Panc1 (cell line): Measurements from ENCODE around the gene NSMF.

Source experiments
- CTCF ChIP-seq: fragments of 450-650 bp; IDR thresholded peaks from 2 replicates; pipeline ENCODE4 v1.5.1; 2017; ENCODE audit warnings: mild to moderate bottlenecking
- POLR2AphosphoS5 ChIP-seq: IDR thresholded peaks from 2 replicates; pipeline ENCODE4 v1.6.1; 2012; ENCODE audit warnings: mild to moderate bottlenecking, low read depth, low read length, moderate library complexity
- REST ChIP-seq, 2 experiments: IDR thresholded peaks; 2 replicates each; pipeline ENCODE4 v1.6.1; 2011 to 2012; ENCODE audit warnings: low read depth in 2 of 2, control low read depth in 1 of 2, low read length in 1 of 2, mild to moderate bottlenecking in 1 of 2, moderate library complexity in 1 of 2; ENCODE audit not compliant: insufficient read depth in 1 of 2
- SIN3A ChIP-seq: IDR thresholded peaks from 2 replicates; pipeline ENCODE4 v1.6.1; 2012; ENCODE audit warnings: low read depth, mild to moderate bottlenecking, low read length, moderate library complexity, borderline replicate concordance; ENCODE audit not compliant: insufficient read depth
- TCF7L2 ChIP-seq: IDR thresholded peaks from 2 replicates; pipeline ENCODE4 v1.6.1; 2011; ENCODE audit warnings: mild to moderate bottlenecking, low read depth, low read length, inconsistent platforms

DNA sequence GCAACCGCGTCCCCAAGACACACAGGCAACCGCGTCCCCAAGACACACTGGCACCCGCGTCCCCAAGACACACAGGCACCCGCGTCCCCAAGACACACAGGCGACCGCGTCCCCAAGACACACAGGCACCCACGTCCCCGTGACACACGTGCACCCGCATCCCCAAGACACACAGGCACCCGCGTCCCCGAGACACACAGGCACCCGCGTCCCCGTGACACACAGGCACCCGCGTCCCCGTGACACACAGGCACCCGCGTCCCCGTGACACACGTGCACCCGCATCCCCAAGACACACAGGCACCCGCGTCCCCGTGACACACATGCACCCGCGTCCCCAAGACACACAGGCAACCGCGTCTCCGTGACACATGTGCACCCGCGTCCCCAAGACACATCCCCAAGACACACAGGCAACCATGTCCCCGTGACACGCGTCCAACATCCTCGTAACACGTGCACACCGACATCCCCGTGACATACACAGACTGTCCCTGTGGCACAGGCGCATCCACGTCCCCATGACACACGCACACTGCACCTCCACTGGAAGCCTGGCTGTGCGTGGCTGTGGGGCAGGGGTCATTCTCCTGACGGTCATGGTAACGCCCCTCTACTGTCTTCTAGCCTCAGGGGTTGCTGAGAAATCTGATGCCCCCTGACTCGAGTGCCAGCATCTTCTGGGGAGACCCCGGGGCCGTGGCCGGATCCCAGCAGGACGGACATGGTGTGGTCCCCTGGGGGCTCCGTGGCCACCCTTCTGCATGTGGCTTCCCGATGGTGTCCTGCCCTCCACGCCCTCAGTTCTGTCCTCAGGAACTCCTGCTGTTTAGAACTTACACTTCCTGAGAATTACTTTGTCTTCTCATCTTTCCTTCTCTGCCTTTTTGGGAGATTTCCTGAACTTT lies 60.3 kb downstream of the NSMF start:
- TF ChIP-seq CTCF: no peak
- no peak for TF ChIP-seq POLR2AphosphoS5
- TF ChIP-seq TCF7L2: no peak
- no peak for TF ChIP-seq REST (IDR thresholded peaks at IDR 0.05; ENCODE audit: insufficient read depth in 1 of 2, low read depth in 2 of 2, low read length in 1 of 2)
- TF ChIP-seq SIN3A: no peak
